Aorta (tissue), 5 donors: ENCODE results near the gene GJC1. TPM values are rescaled to one million over a fixed set of nuclear protein-coding genes. Genes with fewer than 3 reads are reported as not detected.

Source experiments
- ATAC-seq: fragments of 200-7000 bp; cut with Tn5 transposase; one replicate; pipeline ENCODE4 v1.9.1; 2022; ENCODE audit warnings: moderate library complexity; ENCODE audit not compliant: low FRiP score
- DNase-seq, 2 donors: peaks; one replicate each; pipeline ENCODE4 v3.0.0-alpha.2; 2020
- H3K27ac ChIP-seq, 2 donors: one replicate each; pipeline ENCODE4 v1.5.1; 2013; ENCODE audit warnings: low read length in 2 of 2, mild to moderate bottlenecking in 2 of 2, moderate library complexity in 2 of 2, control low read depth in 1 of 2, inconsistent platforms in 1 of 2, low read depth in 1 of 2
- H3K27me3 ChIP-seq, 2 donors: one replicate each; pipeline ENCODE4 v1.6.1; 2013; ENCODE audit warnings: control low read depth in 1 of 2, low read length in 1 of 2, mild to moderate bottlenecking in 1 of 2, moderate library complexity in 1 of 2; ENCODE audit not compliant: insufficient read depth in 2 of 2, control insufficient read depth in 1 of 2
- H3K36me3 ChIP-seq, 2 donors: one replicate each; pipeline ENCODE4 v1.6.1; 2013; ENCODE audit warnings: control low read depth in 1 of 2, low read length in 1 of 2, mild to moderate bottlenecking in 1 of 2; ENCODE audit not compliant: insufficient read depth in 2 of 2, control insufficient read depth in 1 of 2
- H3K4me1 ChIP-seq, 2 donors: one replicate each; pipeline ENCODE4 v1.6.1; 2013; ENCODE audit warnings: low read length in 2 of 2, control low read depth in 1 of 2, mild to moderate bottlenecking in 1 of 2, moderate library complexity in 1 of 2; ENCODE audit not compliant: insufficient read depth in 2 of 2, control insufficient read depth in 1 of 2
- H3K4me3 ChIP-seq, 2 donors: one replicate each; pipeline ENCODE4 v1.5.1; 2013; ENCODE audit warnings: low read length in 2 of 2, control low read depth in 1 of 2, mild to moderate bottlenecking in 1 of 2
- H3K9me3 ChIP-seq: one replicate; pipeline ENCODE4 v1.6.1; 2013; ENCODE audit warnings: mild to moderate bottlenecking, low read length; ENCODE audit not compliant: control insufficient read depth
- WGBS, 2 donors: extraction: QIAGEN DNeasy Blood & Tissue Kit; methylation state at CpG; one replicate each; pipeline ENCODE4 v1.1.7; 2013; 5-methylcytosine and 5-hydroxymethylcytosine counted together
- intact Hi-C, 2 donors: fragments of 100-400 bp; cut with DNase I; formaldehyde crosslinking; loops; one replicate each; pipeline versions ENCODE4 v1.14.2 to v1.15.0; 2022
- polyA plus RNA-seq, 2 donors: library from polyadenylated mRNA; stranded (reverse); fragments of 200-250 nt; gene quantifications; one replicate each; pipeline ENCODE4 v1.2.3, GENCODE V29; 2013
- total RNA-seq, 2 donors: library from RNA; stranded (reverse); fragmentation: NEBNext Ultra II Directional; extraction: Animal tissue kit (Norgen Biotek cat#: 25700); gene quantifications; one replicate each; pipeline ENCODE4 v1.2.1, GENCODE V29; 2021
- donor health status: healthy with polysubstance abuse.
- donor health status: Bipolar disorder and iron deficiency.
- donor health status: DM: no; HTN: no; CAD: no.
- donor health status: DM: no; HTN: no; CAD: no.
- donor health status: DM: yes; HTN: yes; CAD: no.

Gene GJC1
- total and polyA plus RNA-seq, 4 donors: 2.9 to 34.3 (median 14.7) TPM

- H3K27me3 ChIP-seq: no peaks in the 10 kb centered on the region
- no peaks in the 10 kb centered on the region for H3K9me3 ChIP-seq
- no peaks in the 10 kb centered on the region for H3K4me1 ChIP-seq
- intact Hi-C loops: loop anchor here (2.0 kb wide), 1 partner anchor 91 kb away; no protein-coding TSS in a partner anchor
- ATAC-seq: no peak
- H3K4me3 ChIP-seq: no peak overlapping the region
- 82 to 86% methylated on average over 6 of the region's 6 CpGs for WGBS, 2 donors
- H3K27ac ChIP-seq: no peak overlapping the region
- H3K36me3 ChIP-seq: peaks cover 4% of the 10 kb centered on the region in 2 donors
- DNase-seq: no peak
Measured at GRCh38 chr17:44865931-44866330, 35.8 kb upstream of the GJC1 start.

DNA sequence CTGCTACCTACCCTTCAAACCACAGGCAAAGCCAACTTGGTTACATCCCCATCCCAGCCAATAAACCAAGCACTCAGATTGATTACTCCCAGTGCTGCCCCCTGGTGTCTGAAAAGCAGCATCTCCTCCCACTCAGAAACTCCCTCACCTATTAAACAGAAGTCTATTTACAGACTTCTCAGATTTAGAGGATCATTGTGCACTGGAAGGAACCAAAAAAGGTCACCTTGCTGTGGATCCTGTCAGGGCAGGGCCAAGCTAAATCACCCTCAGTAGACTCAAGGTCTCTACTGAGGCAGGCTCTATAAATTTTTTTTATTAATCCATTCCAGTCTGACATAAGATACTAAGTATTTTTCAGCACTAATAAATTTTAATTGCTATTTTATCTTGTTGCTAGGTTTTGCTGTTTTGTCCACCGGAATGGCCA is 35.2 kb upstream of the GJC1 start:
- Histone ChIP-seq H3K27me3 (no peaks in the 10 kb centered on the region), H3K4me3 (no peak overlapping the region), H3K36me3 (peaks cover 4 to 6% of the 10 kb centered on the region in 2 donors), H3K4me1 (no peaks in the 10 kb centered on the region), H3K27ac (no peak overlapping the region), H3K9me3 (no peaks in the 10 kb centered on the region)
- ATAC-seq (peak; percentile 72), DNase-seq (peak; percentile 63 to 79)
- intact Hi-C loops: loop anchor here (2.0 kb wide), 1 partner anchor 90 kb away; no protein-coding TSS in a partner anchor
- 44 to 46% methylated on average over 1 of the region's 1 CpG for WGBS, 2 donors

- no peaks in the 10 kb centered on the region for H3K9me3 ChIP-seq
- H3K36me3 ChIP-seq: peaks cover 4 to 10% of the 10 kb centered on the region in 2 donors
- peak; percentile 22 for ATAC-seq
- no peak overlapping the region for H3K27ac ChIP-seq
- intact Hi-C loops: loop anchor here (2.0 to 5.0 kb wide), 2 partner anchors 38 to 90 kb away; no protein-coding TSS in a partner anchor
- no peak overlapping the region for H3K4me3 ChIP-seq
- DNase-seq: peak in 1 of 2 donors; percentile 33
- whole genome bisulfite sequencing, 2 donors: 57 to 58% methylated on average over 10 of the region's 10 CpGs
- H3K4me1 ChIP-seq: no peaks in the 10 kb centered on the region
- no peaks in the 10 kb centered on the region for H3K27me3 ChIP-seq
Measured at GRCh38 chr17:44864831-44865230, 34.7 kb upstream of the GJC1 start.

GRCh38 chr17:44863061-44863918 is 33.2 kb upstream of the GJC1 start:
- H3K36me3 ChIP-seq: peaks cover 6 to 10% of the 10 kb centered on the region in 2 donors
- no peak overlapping the region for H3K27ac ChIP-seq
- H3K4me1 ChIP-seq: no peaks in the 10 kb centered on the region
- no peaks in the 10 kb centered on the region for H3K27me3 ChIP-seq
- intact Hi-C loops: loop anchor here in 1 of 2 donors (5.0 kb wide), 1 partner anchor 36 kb away; no protein-coding TSS in a partner anchor
- H3K4me3 ChIP-seq: no peak overlapping the region
- no peaks in the 10 kb centered on the region for H3K9me3 ChIP-seq
- 85 to 90% methylated on average over 12 of the region's 12 CpGs for WGBS, 2 donors
- DNase-seq (peak in 1 of 2 donors; percentile 43), ATAC-seq (no peak)

DNA sequence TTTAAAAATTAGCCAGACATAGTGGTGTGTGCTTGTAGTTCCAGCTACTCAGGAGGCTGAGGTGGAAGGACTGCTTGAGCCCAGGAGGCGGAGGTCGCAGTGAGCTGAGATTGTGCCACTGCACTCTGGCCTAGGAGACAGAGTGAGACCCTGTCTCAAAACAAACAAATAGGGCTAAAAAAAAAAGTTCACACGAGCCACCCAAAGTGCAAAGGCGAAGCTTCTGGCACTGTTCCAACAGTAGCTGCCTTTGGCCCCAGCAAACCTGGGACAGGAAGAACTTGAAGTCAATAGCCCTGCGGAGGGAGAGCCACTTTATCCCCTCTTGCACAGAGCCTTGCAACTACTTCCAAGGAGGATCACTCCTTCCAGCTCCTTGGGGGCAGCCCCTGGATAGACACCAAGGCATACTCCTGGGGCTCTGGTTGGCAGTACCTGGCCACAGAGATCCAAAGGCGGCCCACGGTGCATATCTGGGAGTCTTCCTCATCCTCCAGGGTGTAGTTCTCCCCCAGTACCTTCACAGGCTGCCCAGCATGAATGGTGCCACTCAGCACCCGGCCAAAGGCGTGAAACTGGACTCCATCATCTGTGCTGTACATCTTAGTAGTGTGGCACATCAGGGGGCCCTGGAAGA is 32.3 kb upstream of the GJC1 start:
- Histone ChIP-seq H3K9me3 (no peaks in the 10 kb centered on the region), H3K27ac (no peak overlapping the region), H3K4me1 (no peaks in the 10 kb centered on the region), H3K27me3 (no peaks in the 10 kb centered on the region), H3K36me3 (peaks cover 5 to 8% of the 10 kb centered on the region in 2 donors), H3K4me3 (no peak overlapping the region)
- ATAC-seq (no peak), DNase-seq (peak in 1 of 2 donors; percentile 51)
- 83 to 84% methylated on average over 9 of the region's 9 CpGs for WGBS, 2 donors
- intact Hi-C loops: loop anchor here in 1 of 2 donors (5.0 kb wide), 1 partner anchor 35 kb away; no protein-coding TSS in a partner anchor

GRCh38 chr17:44859701-44860100 is 29.6 kb upstream of the GJC1 start:
- intact Hi-C loops: loop anchor here in 1 of 2 donors (5.0 kb wide), 1 partner anchor 32 kb away; no protein-coding TSS in a partner anchor

GRCh38 chr17:44854192-44854591 is 24.1 kb upstream of the GJC1 start:
- ATAC-seq: no peak
- Histone ChIP-seq H3K9me3 (no peaks in the 10 kb centered on the region), H3K27me3 (no peaks in the 10 kb centered on the region), H3K36me3 (peaks cover 4 to 8% of the 10 kb centered on the region in 2 donors), H3K4me3 (no peak overlapping the region), H3K4me1 (no peaks in the 10 kb centered on the region), H3K27ac (no peak overlapping the region)
- intact Hi-C loops: no loop called here
- DNase-seq: no peak
- 85 to 93% methylated on average over 5 of the region's 5 CpGs for WGBS, 2 donors

More at GRCh38 chr17:44859701-44860100, 29.6 kb upstream of the GJC1 start:
- 85 to 90% methylated on average over 5 of the region's 5 CpGs for WGBS, 2 donors
- DNase-seq (peak in 1 of 2 donors; percentile 58), ATAC-seq (no peak)
- H3K27me3 ChIP-seq: no peaks in the 10 kb centered on the region
- H3K27ac ChIP-seq: no peak overlapping the region
- no peaks in the 10 kb centered on the region for H3K9me3 ChIP-seq
- H3K4me1 ChIP-seq: no peaks in the 10 kb centered on the region
- H3K4me3 ChIP-seq: no peak overlapping the region
- H3K36me3 ChIP-seq: peaks cover 9 to 10% of the 10 kb centered on the region in 2 donors

GRCh38 chr17:44850612-44851011 is 20.5 kb upstream of the GJC1 start:
- Histone ChIP-seq H3K4me3 (no peak overlapping the region), H3K27ac (no peak overlapping the region), H3K4me1 (no peaks in the 10 kb centered on the region), H3K27me3 (no peaks in the 10 kb centered on the region), H3K36me3 (peaks cover 0 to 4% of the 10 kb centered on the region in 2 donors), H3K9me3 (no peaks in the 10 kb centered on the region)
- 51 to 59% methylated on average over 5 of the region's 5 CpGs for WGBS, 2 donors
- DNase-seq: no peak
- ATAC-seq: no peak
- intact Hi-C loops: no loop called here
